Activated naive CD4-positive, alpha-beta T cell treated with Interleukin-2 at 50 U/mL for 16 hours (primary cell): Measurements from ENCODE around the gene PRC1.
"Not testable (repeated sequence)": the region's sequence is repeated elsewhere in the genome, so short reads cannot be mapped to it uniquely, and the experiment has no call there.

ENCODE experiments used
- DNase-seq: peaks from one replicate; pipeline ENCODE4 v3.0.0-alpha.2; 2020

PRC1 gene

DNA sequence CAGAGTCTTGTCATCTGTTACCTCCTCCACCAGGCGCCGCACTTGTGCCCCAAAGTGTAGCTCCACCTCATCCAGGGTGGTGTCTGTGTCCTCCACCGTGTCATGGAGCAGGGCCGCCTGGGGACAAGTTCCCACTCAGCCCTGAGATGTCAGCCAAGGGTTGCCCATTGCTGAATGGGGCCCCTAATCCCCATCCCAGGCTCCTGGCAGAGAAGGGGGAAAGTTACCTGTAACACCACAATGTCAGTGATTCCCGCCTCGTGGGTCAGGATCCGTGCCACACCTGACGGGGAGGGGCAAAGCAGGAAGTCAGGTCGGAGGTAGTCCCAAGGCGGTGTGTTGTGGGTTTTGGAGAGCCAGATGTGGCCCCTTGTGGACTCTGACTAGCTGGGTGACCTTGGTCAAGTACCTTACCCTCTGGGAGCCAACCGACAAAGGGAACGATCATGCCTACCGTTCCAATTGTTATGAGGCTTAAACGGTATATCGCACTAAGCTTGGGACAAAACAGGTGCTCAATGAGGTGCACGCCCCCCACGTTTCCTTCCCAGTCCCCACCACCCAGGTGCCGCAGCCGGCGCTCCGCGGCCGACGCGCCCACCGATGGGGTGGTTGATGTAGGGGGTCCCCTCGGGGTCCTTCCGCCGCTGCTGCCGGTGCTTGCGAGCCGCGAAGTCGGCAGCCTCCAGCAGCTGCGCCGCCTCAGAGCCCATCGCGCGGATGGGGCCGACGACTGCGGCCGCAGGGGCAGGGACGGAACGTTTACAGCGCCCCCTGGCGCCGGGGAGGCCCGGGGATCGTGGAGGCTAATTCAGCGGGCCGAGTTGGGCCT is 62.3 kb downstream of the PRC1 start, which contains the start of gene HDDC3:
Gene HDDC3, minus strand, starts transcription at position 722 of the 832 bp plus-strand sequence. Its CDS starts 9 bp downstream, at position 713.
- peak; percentile 92 for DNase-seq

DNA sequence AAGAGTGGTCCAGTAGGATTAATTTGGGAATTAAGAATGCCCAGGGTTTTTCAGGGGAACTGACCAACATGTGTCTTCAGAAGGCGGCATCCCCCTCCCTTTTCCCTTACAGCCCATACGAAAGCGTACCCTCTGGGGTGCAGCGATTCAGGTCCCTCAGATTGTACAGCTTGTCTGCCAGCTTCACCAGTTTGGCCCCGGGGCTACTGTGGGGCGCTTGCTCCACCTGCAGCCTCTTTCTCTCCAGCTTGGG is 62.8 kb downstream of the PRC1 start:
- no peak for DNase-seq

DNA sequence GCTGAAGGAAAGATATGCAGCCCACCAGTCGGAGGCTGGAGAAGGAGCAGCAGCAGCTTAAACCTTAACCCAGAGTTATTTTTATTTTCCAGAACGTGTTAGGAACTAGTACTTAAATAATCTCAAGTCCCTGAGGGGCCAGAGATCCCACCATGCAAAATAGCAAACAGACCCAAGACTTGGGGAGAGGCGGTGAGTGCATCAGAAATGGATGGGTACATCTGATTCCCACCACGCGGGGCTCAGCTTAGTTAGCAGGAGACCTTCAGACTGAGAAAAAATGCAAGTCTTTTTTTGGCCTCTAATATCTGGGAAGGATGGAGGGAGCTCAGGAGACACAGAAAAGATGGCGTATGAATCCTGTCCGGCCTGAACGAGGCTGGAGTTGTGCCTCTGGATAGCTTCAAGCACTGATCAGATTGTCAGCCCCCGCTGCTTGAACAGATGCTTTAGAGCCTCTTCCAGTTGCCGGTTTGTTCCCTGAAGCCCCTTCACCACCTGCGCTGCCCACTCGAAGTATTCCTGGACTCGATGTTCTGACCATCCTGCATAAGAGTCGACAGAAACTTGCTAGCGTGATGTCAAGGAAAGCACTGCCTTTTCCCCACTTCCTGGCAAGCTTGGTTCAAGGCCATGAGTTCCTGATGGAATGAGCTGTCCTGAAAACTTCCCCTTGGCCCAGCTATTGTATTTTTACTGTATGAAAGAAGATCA is 63.3 kb downstream of the PRC1 start:
- no peak for DNase-seq

DNA sequence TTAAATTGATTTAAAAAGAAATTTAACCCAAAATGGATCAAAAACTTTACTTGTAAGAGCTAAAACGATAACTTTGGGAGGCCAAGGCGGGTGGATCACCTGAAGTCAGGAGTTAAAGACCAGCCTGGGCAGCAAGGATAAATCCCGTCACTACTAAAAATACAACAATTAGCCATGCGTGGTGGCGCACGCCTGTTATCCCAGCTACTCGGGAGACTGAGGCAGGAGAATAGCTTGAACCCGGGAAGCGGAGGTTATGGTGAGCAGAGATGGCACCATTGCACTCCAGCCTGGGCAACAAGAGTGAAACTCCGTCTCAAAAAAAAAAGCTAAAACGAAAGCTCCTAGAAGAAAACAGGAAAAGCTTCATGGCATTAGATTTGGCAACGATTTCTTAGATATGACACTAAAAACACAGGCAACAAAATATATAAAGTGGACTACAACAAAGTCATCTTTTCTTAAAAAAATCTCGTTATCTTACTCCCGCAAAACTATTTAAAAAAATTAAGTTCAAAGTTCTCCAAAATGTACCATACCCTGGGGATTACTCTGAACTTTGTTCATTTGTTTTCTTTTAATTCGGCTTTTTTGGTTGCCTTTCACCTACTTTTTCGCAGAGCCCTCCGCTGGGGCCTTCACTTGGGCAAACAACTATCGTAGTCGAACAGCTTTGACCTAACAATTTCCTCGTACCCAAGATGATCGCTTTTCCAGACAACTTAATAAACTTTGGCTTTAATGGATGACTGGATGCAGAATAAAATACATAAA is 64.9 kb downstream of the PRC1 start:
- no peak for DNase-seq

DNA sequence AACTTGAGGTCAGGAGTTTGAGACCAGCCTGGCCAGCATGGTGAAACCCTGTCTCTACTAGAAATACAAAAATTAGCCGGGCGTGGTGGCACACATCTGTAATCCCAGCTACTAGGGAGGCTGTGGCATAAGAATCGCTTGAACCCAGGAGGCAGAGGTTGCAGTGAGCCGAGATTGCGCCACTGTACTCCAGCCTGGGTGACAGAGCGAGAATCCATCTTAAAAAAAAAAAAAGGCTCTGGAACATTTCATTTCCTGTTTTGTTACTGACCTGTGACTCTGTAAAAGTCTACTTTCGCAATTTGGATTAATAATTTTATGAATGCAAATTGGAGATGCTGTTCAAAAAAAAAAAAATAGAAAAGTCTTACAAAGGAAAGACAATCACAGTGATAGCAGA is 66.2 kb downstream of the PRC1 start:
- not testable (repeated sequence) for DNase-seq

DNA sequence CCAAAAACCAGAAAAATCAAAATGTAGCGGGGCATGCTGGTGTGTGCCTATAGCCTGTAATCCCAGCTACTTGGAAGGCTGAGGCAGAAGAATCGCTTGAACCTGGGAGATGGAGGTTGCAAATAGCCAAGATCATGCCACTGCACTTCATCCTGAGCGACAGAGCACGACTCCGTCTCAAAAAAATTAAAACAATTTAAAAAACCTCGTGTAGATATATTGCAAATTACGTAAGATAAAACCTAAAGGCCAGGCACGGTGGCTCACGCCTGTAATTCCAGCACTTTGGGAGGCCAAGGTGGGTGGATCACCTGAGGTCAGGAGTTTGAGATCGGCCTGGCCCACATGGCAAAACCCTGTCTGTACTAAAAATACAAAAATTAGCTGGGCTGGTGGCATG is 67.6 kb downstream of the PRC1 start:
- DNase-seq: not testable (repeated sequence)

DNA sequence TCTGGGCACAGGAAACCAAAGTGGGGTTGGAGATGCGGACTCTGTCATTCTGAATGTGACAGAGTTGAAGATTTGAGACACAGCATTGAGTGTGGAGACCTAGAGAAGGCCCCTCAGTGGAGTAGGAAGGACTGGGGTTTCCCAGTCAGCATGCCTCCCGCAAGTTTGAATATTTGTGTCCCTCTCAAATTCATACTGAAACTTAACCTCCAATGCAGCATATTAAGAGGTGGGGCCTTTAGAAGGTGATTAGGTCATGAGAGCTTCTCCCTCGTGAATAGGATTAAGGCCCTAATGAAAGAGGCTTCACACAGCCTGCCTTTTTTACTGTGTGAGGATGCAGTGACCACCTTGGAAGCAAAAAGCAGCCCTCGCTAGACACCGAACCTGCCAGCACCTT is 70.0 kb downstream of the PRC1 start:
- no peak for DNase-seq

DNA sequence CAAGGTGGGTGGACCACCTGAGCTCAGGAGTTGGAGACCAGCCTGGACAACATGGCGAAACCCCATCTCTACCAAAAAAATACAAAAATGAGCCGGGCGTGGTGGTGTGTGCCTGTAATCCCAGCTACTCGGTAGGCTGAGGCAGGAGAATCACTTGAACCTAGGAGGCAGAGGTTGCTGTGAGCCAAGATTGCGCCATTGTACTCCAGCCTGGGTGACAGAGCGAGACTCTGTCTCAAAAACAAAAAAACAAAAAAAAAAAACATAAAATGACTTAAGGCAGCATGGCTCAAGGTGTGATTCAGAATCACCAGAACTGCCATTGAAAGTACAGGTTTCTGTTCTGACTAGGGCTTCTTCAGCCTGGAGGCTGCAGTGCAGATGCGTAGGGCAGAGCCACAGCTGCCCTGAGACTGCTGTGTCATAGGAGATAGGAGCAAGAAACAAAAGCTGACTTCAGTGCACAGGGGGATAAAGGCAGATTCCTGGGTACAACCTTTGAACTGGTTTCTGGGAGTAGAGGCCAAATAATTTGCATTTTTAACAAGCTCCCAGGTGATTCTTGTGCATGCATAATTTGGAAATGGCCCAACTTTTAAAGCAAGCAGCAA is 71.5 kb downstream of the PRC1 start:
- peak; percentile 40 for DNase-seq

DNA sequence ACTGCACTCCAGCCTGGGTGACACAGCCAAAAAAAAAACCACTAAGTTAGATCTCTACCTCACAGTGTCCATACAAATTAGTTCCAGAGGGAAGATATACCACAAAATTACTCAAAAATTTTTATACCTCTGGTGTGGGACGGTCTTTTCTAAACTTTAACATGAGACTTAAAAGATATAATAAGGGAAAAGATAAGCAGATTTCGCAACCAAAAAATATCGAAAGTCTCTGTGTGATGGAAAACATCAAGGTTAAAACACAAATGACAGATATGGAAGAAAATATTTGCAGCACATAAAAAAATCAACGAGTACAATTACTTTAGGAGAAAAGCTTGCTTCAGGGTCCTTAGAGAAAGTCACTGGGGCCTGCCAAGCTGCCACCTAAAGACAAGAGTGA is 72.4 kb downstream of the PRC1 start:
- DNase-seq: no peak

DNA sequence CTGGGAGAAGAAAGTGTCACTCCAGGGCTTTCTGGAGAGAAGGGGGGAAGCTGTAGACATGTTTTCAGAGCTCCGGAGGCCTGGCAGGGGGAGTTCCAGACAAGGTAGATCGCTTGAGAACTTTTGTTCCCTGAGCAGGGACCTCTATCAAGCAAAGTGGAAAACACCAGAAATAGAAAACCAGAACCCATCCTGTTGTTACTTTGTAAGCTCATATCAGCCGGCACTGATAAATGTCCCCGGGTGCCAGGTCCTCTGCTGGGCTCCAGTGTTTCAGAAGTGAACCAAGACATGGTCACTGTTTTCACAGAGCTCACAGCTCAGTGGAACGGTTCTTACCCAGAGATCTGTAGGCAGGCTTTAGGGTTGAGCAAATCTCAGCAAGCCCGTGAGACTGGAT is 75.5 kb downstream of the PRC1 start:
- no peak for DNase-seq

DNA sequence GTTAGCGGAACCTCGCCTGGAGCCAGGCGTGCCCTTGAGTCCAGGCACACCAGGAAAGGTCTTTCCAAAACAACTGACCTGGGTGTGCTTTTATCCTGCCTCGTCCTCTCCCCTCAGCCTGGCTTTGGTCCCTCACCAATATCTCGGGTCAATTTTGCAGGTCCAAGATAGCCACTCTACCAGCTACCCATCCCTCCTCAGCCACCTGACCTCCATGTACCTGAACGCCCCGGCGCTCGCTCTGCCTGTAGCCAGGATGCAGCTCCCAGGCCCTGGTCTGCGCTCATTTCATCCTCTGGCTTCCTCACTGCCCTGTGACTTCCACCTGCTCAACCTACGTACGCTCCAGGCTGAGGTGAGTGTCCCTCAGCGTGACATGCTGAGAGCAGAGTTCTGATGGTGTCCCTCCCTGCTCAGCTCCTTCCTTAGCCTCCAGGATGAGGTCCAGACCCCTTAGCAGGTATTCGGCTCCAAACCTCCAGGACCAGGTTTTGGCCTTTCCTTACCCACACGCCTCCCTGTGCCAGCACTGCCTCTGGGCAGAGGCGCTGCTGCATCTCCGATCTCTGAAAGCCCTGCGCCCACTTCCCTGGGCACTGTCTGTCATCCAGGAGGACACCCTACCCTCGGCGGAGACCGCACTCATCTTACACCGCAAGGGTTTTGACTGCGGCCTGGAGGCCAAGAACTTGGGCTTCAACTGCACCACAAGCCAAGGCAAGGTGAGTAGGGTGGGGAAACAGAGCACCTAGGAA is 76.1 kb downstream of the PRC1 start:
- no peak for DNase-seq

DNA sequence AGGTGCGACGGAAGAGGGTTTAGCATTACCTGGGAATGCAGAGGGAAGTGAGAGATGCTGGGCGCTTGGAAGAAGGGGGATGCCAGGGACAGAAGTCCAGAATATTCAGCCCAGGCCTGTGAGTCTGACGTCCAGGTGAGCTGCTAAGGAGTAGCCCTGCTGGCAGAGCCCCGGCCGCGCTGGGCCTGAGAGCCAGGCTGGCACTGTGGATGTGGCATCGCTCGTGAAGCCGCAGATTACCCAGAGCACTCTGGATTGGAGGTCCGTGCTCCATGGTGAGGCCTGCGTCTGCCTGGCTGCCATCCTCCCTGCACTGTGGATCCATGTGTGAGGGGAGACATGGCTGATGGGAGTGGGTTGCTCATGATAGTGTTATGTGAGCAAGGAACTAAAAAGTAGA is 76.8 kb downstream of the PRC1 start:
- DNase-seq: no peak

DNA sequence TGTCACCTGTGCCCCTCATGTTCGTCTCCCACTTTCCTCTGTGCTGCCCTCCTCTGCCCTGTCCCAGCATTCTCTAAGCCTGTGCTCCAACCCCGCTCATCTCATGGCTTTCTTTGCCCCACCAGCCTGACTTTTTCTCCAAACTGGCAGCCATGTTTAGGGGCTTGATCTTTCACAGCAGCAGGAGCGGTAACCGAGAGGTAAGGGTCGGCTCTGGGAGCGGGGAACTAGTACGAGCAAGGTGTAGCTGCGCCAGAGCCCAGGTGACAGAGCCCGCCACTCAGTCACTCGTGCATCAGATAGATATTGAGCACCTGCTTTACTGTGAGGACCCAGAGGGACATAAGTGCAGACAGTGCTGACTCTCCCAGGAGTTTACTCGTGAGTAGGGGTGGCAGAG is 77.9 kb downstream of the PRC1 start:
- no peak for DNase-seq
